ENCODE results near the gene GALNS.
"Not testable (repeated sequence)": the region's sequence is repeated elsewhere in the genome, so short reads cannot be mapped to it uniquely, and the experiment has no call there.

Gene GALNS

GRCh38 chr16:88780142-88781062, 76.3 kb downstream of the GALNS start:
- no peak for DNase-seq

- no peak for DNase-seq
Measured at GRCh38 chr16:88779406-88780141, 77.2 kb downstream of the GALNS start.

GRCh38 chr16:88778541-88779065, 78.1 kb downstream of the GALNS start:
- DNase-seq: no peak

GRCh38 chr16:88778271-88778525, 78.5 kb downstream of the GALNS start:
- no peak for DNase-seq

DNA sequence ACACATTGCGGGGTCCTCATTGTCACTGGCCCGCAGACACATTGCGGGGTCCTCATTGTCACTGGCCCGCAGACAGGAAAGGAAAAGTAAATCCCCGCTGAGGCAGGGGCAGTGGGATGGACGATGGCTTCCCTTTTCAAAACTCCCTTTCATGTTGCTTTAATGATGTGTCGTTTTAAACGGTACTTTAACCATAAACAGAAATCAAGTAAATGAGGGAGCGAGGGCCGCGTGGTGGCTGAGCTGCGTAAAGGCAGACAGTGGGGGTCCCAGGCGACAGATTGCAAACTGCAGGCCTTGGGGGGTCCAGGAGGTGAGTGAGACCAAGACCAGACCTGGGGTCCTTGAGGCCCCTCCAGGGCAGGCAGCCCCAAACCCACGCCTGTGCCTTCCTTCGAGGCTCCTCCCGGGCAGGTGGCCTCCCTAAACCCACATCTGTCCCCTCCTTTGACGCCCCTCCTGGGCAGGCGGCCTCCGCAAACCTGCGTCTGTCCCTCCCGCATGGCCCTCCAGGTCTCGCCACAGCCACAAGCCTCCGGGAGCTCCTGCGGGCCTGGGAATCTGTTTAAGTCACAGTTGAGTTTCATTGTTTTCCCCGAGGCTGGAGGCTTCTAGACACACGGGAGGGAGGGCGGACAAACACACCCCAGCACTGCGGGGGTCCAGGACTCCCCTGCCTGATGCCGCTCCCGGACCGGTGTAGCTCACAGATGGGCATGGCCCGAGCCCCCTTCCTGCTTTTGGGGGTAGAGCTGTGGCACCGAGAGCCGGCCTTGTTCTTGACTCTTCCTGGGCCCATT, 79.1 kb downstream of the GALNS start:
- DNase-seq: no peak

DNA sequence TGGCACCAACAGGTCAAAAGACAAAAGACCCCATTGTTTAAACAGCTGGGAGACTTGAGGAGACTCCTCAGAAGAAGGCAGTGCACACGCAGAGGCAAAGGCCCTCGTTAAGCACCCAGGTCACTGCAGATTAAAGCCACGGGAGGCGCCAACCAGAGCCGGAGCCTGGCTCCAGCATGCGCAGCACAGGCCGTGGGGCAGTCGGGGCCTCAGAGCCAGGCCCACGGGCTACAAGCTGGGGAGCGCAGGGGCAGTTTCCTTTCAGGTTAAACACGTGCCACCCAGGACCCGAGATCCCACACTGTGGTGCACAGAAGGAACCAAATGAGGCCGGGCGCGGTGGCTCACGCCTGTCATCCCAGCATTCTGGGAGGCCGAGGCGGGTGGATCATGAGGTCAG, 80.9 kb downstream of the GALNS start:
- DNase-seq: no peak

- no peak for DNase-seq
Measured at GRCh38 chr16:88774544-88775393, 82.0 kb downstream of the GALNS start.

GRCh38 chr16:88773812-88774291, 82.9 kb downstream of the GALNS start:
- DNase-seq: peak; percentile 82

DNA sequence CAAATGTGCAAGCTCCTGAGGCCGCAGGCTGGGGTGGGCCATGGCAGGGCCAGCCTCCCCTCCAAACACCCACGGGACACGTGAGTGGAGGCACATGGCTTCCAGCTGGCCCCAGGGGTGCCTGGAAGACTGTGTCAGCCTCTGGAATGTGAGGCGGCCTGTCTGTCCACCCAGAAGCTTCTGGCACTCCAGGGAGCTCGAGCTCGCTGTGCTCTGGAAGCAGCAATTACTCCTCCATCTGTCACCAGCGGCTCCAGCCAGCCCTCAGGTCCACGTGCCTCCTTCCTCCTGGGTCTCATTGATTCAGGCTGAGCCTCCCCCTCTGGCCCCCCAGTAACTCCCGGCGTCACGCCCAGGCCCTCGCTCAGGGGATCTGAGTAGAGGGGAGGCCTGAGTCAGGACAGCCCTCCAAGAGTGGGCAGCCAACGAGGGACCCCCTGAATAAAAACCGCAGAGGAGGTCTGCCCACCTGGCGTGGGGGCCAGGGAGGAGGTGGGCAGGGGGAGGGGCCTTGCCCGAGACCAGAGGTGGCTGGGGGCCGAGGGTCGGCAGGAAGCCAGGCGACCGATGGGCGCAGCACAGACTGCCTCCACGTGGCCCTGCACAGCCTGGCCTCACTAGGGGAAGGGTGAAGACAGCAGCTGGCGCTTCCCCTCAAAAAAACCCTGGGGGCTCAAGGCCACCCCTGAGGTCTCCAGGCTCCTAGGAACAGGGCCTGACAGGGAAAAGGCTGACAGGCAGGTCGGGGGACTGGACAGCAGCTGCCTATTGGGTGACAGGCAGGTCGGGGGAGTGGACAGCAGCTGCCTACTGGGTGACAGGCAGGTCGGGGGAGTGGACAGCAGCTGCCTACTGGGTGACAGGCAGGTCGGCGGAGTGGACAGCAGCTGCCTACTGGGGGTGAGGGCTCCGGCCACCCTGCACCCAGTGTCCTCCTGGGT, 83.6 kb downstream of the GALNS start:
- DNase-seq: peak; percentile 86

DNA sequence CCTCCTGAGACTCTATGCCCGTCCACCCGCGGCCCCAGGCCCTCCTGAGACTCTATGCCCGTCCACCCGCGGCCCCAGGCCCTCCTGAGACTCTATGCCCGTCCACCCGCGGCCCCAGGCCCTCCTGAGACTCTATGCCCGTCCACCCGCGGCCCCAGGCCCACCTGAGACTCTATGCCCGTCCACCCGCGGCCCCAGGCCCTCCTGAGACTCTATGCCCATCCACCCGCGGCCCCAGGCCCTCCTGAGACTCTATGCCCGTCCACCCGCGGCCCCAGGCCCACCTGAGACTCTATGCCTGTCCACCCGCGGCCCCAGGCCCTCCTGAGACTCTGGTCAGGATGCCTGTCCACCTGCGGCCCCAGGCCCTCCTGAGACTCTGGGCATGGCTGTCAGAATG, 85.0 kb downstream of the GALNS start:
- DNase-seq: not testable (repeated sequence)

DNA sequence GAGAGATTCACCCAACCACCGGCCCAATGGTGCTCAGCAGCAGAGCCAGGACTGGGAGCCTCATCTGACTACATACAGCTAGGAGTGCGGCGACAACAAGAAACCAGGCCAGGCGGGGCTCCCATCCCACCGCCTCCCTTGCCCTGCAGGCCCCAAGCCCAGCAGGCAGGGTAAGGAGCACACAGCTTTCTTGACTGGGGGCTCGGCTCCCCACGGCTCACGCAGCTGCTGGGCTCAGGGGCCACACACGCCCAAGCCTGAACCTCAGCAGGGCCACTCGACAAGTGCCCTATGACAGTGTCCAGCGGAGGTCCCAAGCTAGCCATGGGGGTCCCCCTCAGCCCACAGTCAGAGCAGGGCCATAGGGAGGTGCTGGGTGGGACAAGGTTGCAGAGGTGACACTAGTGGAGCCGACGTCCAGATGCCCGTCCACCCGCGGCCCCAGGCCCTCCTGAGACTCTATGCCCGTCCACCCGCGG, 85.4 kb downstream of the GALNS start:
- no peak for DNase-seq

DNA sequence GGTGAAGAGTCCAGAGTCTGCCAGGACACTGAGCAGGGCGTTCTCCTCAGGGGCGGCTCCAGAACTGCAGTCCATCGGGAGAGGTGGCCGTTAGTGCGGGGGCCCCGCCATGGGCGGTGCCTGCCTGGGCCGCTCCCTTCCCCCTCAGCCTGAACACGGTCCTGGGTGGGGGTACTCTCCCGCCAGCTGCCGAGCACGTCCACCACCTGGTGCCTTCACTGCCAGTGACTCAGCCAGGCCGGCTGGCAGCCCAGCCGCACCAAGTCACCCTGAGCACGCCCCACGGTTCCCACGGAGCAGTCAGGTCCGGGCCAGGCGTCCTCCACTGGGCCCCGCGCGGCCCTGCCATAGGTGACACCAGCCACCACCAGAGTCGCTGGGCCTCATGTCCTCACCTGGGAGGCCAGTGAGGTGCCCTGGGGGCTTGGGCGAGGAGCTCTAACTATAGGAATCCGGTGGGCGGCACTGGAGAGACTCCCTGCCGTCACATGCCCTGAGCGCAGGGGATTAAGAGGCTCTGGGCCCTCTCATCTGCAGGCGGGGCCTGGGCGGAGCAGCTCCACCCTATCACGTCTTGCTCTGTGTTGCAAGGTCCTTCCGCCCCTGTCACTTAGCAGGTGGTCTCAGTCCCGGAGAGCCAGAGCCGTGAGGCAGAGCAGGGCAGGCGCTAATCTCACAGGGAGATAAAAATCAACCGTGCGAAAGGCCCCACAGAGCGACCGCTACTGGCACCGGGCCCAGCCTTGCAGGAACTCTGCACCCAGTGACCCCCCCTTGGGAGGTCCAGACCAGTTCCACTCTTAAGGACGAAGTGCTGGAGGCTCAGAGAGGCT, 86.1 kb downstream of the GALNS start:
- peak; percentile 99 for DNase-seq

GRCh38 chr16:88769617-88770460, 86.9 kb downstream of the GALNS start:
- DNase-seq: peak; percentile 94

DNA sequence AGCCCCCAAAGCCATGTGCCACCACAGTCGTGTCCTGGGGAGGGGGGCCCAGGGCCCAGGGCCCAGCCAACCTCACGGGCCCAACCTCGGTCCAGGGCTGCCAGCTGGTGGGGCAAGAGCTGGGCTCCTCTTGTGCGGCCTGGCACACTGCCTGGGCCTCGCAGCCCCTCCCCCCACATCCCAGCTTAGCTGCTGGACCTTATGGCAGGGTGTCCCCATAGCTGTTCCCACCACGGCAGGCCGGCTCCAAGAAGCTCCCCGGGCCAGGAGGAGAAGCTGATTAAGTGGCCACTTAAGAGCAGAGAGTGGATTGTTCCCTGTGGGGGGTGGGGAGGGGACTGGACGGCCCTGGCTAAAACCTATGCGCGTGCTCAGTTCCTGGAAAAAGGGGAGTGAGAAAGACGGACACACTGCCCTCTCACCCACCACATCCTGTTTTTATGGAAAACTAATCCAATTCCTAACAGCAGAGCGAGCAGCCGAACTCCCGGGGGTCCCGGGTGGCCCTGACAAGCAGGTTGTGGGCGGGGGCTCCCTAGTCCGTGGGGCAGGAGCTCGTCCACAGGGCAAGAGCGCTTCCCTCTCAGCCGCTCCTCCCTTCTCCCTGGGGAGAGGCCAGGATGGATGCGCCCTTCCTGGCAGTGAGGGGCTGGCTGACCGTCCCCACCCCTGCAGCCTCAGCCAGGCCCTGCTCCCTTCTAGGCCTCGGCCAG, 88.5 kb downstream of the GALNS start:
- peak; percentile 95 for DNase-seq

DNA sequence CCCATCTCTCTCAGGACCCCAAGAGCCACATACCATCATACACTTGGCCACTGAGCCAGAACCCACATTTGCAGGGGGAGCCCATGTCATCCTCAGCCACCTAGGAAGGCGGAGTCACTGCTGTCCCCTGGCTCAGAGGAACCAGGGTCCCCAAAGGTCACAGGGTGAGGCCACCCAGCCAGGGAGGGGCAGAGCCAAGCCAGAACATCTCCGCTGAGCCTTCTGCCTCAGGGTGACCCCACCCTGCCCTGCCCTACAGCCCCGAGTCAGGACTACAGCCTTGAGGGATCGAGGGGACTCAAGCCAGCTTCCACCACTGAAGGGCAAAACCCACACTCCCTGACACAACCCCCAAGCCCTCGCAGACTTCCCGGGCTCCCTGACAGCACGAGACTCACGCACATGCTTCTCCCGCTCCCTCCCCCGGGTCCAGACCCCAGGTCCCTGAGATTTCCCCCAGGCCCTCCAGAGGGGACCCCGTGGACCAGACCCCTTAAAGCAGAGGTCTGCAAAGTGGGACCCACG, 89.1 kb downstream of the GALNS start:
- DNase-seq: peak; percentile 40

DNA sequence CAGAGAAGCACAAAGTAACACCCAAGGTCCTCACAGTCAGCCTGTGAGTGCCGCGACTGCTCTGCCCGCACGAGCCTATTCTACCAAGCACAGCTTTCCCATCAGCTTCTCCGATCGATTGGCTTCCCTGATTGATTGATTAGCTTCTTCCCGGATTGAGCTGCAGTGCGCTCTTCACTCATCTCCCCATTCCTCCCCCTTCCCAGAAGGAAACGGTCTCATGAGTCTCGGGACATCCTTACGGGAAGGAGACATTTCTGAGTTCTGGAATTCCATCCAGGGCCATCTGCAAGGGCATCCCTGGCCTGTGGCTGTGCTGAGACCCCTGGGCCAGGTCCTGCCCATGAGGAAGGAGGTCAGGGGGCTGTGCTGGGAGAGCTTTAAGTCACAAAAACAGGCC, 89.8 kb downstream of the GALNS start:
- no peak for DNase-seq

- DNase-seq: no peak
Measured at GRCh38 chr16:88764913-88765349, 91.8 kb downstream of the GALNS start.

DNA sequence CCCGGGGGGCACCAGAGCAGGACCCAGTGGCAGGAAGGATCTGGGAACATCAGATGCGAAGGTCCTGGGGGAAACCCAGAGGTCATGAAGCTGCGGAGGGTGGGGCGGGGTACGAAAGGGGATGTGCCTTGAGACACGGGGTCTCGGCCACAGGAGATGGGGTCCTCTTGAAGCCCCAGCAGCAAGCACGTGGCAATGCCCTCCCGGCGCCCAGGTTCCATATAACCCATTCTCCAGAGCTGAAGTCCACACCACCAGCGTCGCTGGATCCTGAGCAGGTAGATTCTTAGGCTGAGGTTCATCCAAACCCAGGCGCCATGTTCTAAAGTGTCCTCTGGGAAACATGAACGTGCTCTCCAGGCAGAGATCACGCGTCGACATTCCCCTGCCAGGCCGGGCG, 92.7 kb downstream of the GALNS start:
- no peak for DNase-seq

Data from NCI-H82 (cell line).